Stimulated activated CD4-positive, alpha-beta T cell treated with anti-CD3 and anti-CD28 coated beads, TNF-alpha, amount 100 ng/mL, for 4 hours (primary cell): Measurements from ENCODE around the gene RASA2.
"Not testable (repeated sequence)": the region's sequence is repeated elsewhere in the genome, so short reads cannot be mapped to it uniquely, and the experiment has no call there.

ENCODE experiments used
- DNase-seq, 3 experiments: peaks; one replicate each; pipeline ENCODE4 v3.0.0-alpha.2; 2020; ENCODE audit warnings: low read depth in 3 of 3

Gene RASA2

DNA sequence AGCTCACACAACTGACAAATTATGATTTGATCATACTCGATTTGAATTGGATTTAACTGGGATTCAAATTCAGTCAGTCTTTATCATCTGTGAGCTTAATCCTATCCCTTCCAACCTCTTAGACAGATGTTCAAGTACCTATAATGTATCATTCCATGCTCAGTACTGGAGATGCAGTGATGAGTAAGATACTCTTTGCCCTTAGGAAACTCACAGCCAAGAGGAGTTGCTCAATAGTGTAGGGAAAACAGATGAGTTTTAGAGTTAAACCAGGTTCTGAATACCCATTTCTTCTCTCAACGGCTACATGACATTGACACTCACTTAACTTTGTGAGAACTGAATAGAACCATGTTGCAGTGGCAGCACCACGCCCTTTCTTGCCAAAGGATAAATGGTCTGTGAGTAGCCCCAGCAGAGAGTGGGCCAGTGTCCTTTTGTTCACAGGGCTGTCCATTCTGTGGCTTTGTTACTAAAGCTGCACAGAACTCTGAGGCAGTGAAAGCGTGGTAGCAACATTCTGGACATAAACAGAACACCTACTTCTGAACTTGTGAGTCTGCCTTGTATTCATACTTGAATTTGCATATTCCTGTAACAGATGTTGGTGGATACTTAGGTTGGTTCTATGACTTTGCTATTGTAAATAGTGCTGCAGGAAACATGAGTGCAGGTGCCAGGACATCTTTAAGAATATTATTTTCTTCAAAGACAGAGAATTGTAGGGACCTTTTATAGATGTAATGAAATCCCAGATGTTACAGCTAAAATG lies 91.6 kb downstream of the RASA2 start:
- DNase-seq: no peak

DNA sequence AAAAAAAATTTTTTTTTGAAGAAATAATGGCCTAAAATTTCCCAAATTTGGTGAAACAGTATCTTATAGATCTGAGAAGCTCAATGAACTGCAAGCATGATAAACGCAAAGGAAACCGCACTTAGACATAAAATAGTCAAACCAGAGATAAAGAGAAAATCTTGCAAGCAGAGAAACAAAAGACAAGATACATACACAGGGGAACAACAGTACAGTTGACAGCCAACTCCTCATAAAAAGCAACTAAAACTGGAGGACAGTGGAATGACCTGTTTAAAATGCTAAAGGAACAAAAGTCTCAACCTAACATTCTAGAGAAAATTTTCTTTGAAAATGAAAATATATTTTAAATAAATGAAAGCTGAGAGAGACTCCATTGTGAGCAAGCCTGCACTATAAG lies 107.5 kb downstream of the RASA2 start:
- no peak for DNase-seq

DNA sequence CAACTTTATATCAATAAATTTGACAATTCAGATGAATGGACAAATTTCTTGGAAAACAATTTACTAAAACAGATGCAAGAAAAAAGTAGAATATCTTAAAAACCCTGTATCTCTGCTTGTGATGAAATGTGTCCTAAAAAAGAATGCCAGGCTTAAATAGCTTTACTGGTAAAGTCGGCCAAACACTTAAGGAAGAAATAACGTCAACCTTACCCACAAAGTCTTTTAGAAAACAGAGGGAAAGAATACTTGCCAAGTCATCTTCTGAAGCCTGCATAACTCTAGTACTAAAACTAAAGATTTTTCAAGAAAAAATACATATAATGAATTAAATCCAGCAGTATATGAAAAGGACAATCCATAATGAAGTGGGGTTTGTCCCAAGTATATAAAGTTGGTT lies 111.1 kb downstream of the RASA2 start:
- DNase-seq: no peak

DNA sequence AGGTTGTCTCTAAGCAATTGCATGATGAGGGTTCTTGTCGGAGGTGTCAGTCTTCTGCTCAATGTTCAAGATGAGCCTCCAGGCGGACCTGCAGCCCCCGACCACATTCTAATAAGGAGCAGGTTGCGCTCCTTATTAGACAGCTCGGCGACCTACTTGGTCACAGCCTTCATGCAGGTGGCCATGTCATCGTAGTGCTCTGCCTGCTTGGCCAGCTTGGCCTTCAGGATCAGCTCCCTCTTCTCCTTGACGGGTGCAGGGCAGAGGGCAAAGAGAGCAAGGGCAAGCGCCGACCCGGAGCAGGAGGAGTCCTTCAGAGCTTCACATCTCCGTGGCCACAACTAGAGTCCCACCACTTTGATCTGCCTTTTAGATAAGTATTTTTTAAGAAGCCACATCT lies 113.5 kb downstream of the RASA2 start:
- no peak for DNase-seq

DNA sequence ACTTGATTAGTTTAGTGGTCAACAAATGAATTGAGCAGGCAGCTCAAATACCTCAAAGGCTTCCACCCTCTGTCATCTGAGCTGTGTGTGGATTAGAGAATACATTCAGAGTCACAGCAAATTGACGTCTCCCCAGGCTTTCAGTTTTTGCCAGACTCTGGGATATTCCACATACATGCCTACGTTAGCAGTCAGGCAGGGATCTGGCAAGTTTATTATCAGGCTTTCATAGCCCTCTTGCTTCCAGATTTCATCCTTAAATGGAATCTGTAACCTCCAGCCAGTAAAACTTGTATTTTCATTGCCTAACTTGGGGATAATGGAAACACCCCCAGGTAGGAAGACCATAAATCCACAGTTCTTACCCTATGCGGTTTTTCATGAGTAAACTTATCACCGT lies 115.9 kb downstream of the RASA2 start:
- DNase-seq: no peak

DNA sequence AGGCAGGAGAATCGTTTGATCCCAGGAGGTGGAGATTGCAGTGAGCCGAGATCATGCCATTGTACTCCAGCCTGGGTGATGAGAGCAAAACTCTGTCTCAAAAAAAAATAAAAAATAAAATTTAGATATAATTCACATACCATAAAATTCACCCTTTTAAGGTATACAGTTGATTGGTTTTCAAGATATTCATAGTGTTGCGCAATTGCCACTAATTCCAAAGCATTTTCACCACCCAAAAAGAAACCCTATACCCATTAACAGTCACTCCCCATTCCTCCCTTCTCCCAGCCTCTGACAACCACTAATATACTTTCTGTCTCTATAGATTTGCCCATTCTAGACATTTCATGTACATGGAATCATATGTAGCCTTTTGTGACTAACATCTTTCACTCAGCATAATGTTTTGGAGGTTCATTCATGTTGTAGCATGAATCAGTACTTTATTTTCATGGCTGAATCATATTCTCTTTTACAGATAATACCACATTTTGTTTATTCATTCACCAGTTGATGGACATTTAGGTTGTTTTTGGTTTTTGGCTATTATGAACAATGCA lies 116.7 kb downstream of the RASA2 start:
- no peak for DNase-seq

DNA sequence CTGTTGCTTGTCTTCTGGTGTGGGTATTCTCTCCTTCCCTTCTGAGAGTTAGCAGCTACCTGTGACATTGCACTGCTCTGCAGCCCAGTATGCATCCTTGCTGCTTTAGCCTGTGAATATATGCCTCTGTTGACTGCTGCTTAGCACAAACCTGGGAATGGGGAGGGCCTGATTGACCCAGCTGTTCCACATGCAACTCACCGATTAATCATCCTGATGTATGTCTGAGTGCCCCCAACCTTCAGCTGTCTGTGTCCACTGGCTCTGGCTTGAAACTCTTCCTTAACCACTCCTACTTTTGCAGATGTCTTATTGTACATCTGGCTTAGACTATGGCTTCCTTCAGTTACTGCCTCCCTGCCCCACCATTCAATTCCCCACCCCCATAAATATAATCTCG lies 119.1 kb downstream of the RASA2 start:
- DNase-seq: no peak

DNA sequence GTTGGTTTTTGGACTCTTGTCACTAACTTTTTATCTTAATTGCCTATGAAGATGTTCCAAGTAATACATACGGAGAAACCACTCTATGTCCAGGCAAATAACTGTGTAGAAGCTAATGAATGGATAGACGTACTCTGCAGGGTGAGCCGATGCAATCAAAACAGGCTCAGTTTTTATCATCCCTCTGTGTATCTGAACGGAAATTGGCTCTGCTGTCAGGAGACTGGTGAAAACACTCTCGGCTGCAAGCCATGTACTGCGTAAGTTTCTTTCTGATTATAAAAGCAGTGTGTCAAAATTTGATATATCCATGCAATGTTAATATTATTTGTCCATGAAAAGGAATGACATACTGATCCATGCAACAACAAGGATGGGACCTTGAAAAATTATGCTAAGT lies 121.6 kb downstream of the RASA2 start:
- no peak for DNase-seq

DNA sequence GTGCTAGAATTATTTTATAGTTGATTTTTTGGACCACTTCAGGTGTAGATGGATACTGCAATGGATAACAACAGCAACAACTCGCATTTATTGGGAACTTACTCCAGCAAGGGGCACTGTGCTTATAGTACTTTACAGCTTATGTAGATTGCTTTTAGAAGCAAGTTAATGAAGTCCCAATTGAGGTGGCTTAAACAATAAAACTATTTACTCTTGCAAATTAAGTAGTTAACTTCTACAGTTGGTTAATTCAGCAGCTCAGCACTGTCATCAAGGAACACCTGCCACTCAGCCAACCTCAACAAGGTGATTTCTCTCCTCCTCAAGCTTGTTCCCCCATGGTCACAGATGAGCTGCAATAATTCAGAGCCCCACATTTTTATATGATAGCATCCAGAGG lies 124.1 kb downstream of the RASA2 start:
- DNase-seq: no peak

DNA sequence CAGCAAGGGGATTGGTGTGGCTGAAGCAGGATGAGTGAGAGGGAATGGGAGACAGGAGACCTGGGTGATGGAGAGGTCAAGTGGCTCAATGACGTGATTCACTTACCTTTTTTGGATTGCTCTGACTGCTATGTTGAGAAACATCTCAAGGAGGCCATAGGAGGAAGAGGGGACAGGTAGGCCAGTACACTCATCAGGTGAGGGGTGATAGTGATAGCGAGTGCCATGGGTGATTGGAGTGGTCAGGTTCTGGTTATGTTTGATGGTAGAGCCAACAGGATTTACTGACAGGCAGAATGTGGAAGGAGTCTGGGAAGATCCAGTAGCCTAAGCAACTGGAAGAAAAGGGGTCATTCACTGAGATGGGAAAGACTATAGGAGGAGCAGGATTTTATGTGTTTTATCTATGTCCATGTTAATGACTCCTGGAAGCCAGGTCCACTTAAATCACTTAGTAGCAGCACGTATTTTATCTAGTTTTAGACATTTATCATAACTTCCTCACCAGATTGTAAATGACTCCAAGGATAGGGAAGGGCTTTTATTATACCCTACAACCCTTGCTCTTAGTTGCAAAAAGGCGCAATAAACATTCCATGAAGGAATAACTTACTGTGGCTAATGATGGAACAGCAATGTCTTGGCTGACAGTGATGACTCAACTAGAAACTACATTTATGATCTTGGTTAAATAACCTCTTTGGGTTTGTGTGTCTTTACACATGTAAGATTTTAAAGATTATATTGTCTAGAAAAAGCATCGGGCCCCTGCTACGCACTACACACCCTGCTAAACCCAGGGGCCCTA lies 131.5 kb downstream of the RASA2 start:
- DNase-seq: no peak

DNA sequence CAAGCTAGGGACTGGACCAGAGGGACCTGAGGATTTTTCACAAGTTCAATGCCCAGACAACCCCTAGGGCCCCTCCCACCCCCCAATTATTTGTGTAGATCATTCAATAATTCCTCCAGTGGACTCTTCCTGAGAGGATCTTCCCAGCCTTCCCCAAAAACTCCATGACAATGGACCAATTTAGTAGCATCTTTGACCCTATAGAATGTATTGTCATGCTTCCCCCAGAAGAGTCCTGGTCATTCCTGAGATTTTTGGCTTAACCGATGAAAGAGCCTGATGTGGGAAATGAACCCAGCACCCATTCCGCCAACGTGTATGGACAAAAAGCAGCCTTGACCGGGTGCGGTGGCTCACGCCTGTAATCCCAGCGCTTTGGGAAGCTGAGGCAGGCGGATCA lies 132.1 kb downstream of the RASA2 start:
- no peak for DNase-seq

DNA sequence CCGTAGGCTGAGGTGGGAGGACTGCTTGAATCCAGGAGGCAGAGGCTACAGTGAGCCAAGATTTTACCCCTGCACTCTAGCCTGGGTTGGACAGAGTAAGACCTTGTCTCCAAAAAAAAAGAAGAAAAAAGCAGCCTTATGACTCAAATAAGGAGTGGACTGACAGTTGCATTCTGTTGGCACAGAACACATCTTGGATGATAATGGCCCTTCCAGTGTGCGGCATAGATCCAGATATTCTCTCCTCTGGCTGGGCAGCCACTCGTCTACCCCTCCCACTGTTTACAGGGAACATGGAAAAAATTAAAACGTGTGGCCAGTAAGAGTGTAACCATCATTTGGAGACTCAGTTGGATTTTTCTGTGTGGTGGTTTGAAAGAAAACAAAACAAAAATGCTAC lies 132.6 kb downstream of the RASA2 start:
- no peak for DNase-seq

DNA sequence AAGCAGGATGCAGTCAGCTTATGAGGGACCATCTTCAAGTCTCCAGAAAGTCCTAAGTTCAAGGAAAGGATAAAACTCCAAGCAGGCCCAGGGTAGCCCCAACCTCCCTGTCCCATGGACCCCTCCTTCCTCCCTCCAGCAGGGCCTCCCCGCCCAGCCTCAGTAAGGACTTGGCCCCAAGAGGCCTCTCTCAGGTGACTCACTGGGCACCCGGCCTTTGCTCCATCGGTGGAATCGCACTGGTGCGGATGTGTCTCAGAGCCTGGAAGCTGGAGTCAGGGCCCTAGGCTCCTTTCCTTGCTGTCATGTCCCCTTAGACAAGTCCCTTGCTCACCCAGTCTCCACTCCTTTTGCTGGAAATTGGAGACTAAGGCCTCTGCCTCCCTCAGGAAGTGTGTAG lies 136.9 kb downstream of the RASA2 start:
- no peak for DNase-seq

DNA sequence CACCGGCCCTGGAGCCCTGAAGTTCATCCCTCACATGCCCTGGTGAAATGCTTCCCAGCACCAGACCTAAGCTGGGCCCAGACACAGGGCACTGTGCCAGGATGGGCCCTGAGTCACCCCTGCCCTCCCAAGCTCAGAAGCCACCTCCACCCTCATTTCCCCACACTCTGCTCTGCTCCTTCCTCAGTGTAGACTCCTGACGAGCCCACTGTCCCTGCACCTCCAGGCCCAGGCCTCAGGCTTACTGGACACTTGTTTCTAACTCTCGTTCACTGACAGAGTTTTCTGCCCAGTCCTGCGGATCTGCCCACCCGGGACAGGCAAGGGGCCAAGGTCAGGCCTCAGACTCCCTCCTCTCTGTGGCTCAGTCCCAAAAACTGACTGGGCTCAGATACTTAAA lies 138.7 kb downstream of the RASA2 start:
- DNase-seq: no peak

DNA sequence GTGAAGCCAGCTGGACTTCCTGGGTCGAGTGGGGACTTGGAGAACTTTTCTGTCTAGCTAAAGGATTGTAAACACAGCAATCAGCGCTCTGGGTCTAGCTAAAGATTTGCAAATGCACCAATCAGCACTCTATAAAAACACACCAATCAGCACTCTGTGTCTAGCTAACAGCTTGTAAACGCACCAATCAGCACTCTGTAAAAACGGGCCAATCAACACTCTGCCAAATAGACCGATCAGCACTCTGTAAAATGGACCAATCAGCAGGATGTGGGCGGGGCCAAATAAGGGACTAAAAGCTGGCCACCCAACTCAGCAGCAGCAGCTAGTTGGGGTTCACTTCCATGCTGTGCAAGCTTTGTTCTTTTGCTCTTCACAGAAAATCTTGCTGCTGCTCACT lies 141.5 kb downstream of the RASA2 start:
- not testable (repeated sequence) for DNase-seq

DNA sequence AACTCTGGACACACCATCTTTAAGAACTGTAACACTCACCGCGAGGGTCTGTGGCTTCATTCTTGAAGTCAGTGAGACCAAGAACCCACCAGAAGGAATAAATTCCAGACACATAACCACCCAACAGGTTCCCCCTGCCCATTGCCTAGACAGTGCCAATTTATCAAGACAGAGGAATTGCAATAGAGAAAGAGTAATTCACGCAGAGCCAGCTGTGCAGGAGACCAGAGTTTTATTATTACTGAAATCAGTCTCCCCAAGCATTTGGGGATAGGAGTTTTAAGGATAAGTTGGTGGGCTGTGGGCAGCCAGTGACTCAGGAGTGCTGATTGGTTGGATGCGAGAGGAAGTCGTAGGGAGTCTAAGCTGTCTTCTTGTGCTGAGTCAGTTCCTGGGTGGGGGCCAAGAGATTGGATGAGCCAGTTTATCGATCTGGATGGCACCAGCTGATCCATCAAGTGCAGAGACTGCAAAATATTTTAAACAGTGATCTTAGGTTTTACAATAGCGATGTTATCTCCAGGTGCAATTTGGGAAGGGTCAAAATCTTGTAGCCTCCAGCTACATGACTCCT lies 142.1 kb downstream of the RASA2 start:
- not testable (repeated sequence) for DNase-seq

DNA sequence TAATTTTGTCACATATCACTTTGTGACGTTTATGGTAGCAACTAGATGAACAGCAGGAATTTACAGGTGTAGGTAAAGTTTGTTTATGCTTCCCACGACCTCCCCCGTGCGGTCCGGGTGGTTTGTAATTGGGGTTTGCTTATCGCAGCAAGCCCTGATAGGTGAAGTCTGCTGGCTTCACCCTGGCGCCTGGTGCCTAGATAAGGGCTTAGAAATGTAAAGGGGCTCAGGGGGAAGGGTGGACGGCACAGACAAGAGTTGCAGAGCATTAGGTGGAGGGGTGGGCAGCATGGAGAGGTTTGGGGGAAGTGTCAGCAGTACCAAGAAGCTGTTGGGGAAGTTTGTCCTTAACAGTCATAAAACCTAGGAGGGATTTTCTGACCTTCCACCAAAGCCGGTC lies 143.1 kb downstream of the RASA2 start:
- no peak for DNase-seq

DNA sequence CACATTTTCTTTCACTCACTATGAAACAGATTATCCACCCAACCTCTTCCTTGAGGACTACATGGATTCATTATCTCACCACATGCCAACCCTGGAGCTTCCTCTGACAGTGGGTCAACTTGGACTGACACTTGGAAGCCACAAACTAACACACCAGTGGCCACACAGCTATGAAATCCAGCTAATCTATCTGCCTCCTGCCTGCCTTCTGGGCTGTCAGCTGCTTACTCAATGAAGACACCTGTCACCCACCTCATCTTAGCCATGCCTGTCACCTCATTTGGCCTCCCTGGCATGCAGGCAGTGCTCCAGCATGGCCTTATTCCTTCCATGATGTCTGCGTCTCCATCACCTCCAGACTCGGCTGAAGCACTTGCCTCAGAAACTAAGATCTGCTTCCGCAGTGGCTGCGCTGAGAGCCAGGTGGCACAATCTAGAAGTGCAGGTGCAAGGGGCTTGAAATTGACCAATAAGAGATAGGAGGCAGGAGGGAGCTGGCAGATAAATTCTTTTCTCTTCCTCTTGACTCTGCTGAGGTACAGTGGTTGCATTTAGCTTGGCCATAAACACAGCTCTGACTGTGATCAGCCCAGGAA lies 146.1 kb downstream of the RASA2 start:
- no peak for DNase-seq

DNA sequence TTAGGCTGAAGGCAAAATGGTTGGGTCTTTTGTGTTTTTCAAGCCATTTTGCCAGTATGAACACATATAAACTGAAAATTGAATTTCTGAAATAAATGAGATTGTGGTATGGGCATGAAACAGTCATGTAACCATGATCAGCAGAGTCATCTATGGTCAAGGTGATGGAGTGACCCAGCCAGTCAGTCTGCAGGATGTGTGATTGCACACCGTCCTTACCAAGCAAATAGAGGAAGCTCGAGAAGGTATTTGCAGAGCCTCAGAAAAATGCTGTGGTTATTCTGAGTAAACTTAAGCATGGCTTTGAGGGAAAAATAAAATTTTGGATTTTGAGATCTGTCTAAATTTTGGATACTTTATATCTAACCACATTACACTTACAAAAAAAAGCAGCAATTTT lies 155.4 kb downstream of the RASA2 start:
- no peak for DNase-seq

DNA sequence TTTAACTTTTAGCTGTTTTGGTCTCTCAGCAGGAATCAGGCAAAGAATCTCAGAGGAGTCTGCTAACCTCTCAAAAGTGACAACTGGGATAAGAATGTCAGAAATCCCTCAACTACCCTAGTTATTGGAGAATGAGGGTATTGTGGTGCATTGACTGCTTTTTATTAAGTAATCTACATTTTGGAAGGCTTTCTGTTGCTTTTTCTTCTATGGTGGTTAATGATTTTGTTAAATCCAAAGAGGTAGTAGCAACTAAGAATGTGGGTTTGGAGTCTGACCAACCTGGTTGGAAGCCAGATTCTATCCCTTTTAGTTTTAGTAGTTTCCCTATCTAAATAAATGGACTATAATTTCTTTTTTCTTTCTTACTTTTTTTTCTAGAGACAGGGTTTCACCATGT lies 156.6 kb downstream of the RASA2 start:
- no peak for DNase-seq

DNA sequence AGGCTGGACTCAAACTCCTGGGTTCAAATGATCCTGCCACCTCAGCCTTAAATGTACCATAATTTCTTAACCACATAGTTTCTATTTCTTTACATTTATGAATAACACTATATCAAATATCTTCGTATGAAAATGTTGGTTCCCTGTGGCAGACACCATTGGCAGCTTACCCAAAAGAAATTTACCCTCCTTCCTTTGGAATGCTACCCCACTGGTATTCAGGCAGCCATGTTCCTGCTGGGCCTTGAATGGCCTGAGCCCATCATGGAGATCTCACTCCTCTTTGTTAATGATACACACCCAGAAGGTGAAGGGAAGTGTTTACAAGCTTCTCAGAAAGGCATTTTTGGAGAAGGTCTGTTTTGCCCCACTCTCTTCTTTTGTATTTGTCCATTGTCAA lies 157.0 kb downstream of the RASA2 start:
- no peak for DNase-seq

DNA sequence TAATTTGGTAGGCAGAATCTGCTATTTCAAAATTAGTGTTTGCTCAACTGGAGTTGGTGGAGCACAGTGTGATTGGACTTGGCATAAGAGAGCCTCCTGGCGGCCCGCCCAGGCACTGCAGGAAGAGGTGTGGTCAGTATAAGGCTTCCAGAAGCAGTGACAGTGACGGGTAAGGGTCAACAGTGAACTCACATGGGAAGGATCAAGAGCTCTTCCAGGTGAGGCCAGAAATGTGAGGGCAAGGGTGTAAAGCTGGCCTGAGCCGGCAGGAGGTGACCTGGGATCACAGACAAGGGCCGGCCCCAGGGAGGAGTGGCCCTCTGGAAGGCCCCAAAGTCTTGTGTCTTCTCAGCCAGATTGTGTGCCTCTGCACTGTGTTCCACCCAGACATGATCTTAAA lies 158.1 kb downstream of the RASA2 start:
- DNase-seq: peak; percentile 27 to 48 (median 40)
